ENCODE measurements around the gene DMRT1.

DMRT1 gene

DNA sequence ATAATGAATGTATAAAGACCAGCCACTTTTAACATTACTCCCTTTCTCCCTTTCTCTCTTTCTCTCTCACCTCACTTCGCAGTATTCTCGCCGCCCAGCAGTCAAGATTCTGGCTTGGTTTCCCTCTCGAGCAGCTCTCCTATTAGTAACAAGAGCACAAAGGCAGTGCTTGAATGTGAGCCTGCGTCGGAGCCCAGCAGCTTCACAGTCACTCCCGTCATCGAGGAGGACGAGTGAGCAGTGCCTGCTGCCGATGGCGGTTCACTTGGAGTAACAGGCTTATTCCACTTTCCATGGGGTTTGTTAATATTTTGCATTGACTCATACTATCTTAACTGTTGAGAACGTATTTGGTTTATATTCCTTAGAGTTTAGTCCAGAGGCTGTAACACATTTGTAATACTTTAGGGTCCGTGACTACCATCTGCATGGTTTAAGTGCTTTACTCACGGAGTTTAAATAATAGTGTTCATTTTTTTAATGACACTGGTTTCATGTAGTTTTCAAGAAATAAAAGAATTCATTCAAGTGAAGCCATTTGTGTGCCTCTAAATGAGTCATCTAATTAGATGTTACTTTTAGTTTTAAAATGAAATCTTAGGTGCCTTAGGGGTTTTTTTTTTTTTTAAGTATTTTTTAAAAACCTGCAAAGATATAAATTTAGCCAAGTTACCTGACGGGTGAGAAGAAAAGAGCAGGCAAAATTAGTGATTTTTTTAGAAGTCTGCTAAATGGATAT, 126.6 kb downstream of the DMRT1 start:
- H3K4me1 ChIP-seq (ENCODE audit: control insufficient read depth in 2 of 2, insufficient read depth in 2 of 2, low read length in 2 of 2): peaks cover 0 to 14% of the 10 kb centered on the region in 2 donors
- H3K27ac ChIP-seq (ENCODE audit: low read depth in 2 of 2, low read length in 2 of 2): no peak overlapping the region
- no peaks in the 10 kb centered on the region for H3K36me3 ChIP-seq (ENCODE audit: control insufficient read depth in 2 of 2, insufficient read depth in 2 of 2, low read length in 2 of 2)
- H3K4me3 ChIP-seq (ENCODE audit: low read length in 2 of 2): no peak overlapping the region
- H3K9me3 ChIP-seq (ENCODE audit: control insufficient read depth in 2 of 2, low read length in 2 of 2): no peaks in the 10 kb centered on the region
- peaks cover 68 to 78% of the 10 kb centered on the region in 2 donors for H3K27me3 ChIP-seq (ENCODE audit: control insufficient read depth in 2 of 2, insufficient read depth in 2 of 2, low read length in 2 of 2)
- no peak overlapping the region for H3K9ac ChIP-seq (ENCODE audit: low read depth in 1 of 2, low read length in 2 of 2)

GRCh38 chr9:969310-970150, 128.0 kb downstream of the DMRT1 start:
- peaks cover 78 to 89% of the 10 kb centered on the region in 2 donors for H3K27me3 ChIP-seq (ENCODE audit: control insufficient read depth in 2 of 2, insufficient read depth in 2 of 2, low read length in 2 of 2)

DNA sequence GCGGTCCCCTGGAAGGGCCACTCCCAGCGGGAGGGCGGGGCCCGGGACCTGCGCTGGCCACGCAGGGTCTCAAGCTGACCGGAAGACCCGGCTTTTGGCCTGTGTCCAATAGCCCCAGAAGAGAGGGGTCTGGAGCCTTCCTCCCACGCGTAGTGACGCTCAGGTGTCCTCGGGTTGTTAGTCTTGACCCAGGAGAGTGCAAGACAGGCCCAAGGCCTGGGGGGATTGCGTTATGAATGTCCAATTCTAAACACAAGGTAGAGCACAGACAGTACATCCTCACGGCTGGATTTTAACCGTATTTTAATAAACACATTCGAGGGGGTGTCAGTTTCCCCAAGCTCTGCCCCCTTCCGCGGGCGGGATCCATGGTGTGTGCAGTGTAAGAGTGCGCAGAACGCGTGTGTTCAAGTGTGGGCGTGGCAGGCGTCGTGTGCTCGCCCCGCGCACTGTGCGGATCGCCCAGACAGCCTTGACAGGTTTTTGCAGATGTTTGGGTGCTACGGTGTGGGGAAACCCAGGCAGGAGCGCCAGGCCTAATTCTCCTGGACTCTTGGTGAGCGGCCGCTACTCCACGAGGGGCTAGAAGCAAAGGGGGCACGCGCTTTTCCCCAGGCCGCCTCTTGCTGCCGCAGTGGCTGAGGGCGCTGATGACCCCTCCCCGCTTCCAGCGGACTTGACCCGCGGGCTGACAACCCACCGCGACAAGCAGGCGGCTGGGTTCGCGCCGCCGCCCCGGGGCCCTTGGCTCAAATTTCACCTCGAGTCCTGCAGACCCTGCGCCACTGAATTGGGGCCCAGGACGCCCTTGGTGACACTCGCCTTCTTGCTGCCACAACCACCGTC, 128.9 kb downstream of the DMRT1 start:
- Histone ChIP-seq H3K9me3 (ENCODE audit: control insufficient read depth in 2 of 2, low read length in 2 of 2) (no peaks in the 10 kb centered on the region), H3K4me1 (ENCODE audit: control insufficient read depth in 2 of 2, insufficient read depth in 2 of 2, low read length in 2 of 2) (peaks cover 0 to 15% of the 10 kb centered on the region in 2 donors), H3K9ac (ENCODE audit: low read depth in 1 of 2, low read length in 2 of 2) (no peak overlapping the region), H3K36me3 (ENCODE audit: control insufficient read depth in 2 of 2, insufficient read depth in 2 of 2, low read length in 2 of 2) (no peaks in the 10 kb centered on the region), H3K4me3 (ENCODE audit: low read length in 2 of 2) (no peak overlapping the region), H3K27me3 (ENCODE audit: control insufficient read depth in 2 of 2, insufficient read depth in 2 of 2, low read length in 2 of 2) (peaks cover 82 to 92% of the 10 kb centered on the region in 2 donors), H3K27ac (ENCODE audit: low read depth in 2 of 2, low read length in 2 of 2) (no peak overlapping the region)

More at GRCh38 chr9:969310-970150, 128.0 kb downstream of the DMRT1 start:
- Histone ChIP-seq H3K9ac (ENCODE audit: low read depth in 1 of 2, low read length in 2 of 2) (no peak overlapping the region), H3K27ac (ENCODE audit: low read depth in 2 of 2, low read length in 2 of 2) (no peak overlapping the region), H3K4me3 (ENCODE audit: low read length in 2 of 2) (no peak overlapping the region), H3K4me1 (ENCODE audit: control insufficient read depth in 2 of 2, insufficient read depth in 2 of 2, low read length in 2 of 2) (peaks cover 0 to 15% of the 10 kb centered on the region in 2 donors), H3K36me3 (ENCODE audit: control insufficient read depth in 2 of 2, insufficient read depth in 2 of 2, low read length in 2 of 2) (no peaks in the 10 kb centered on the region), H3K9me3 (ENCODE audit: control insufficient read depth in 2 of 2, low read length in 2 of 2) (no peaks in the 10 kb centered on the region)

- no peak overlapping the region for H3K9ac ChIP-seq (ENCODE audit: low read depth in 1 of 2, low read length in 2 of 2)
- peak overlapping the region; percentile 47 to 65 for H3K4me3 ChIP-seq (ENCODE audit: low read length in 2 of 2)
- peaks cover 0 to 15% of the 10 kb centered on the region in 2 donors for H3K4me1 ChIP-seq (ENCODE audit: control insufficient read depth in 2 of 2, insufficient read depth in 2 of 2, low read length in 2 of 2)
- H3K27ac ChIP-seq (ENCODE audit: low read depth in 2 of 2, low read length in 2 of 2): no peak overlapping the region
- no peaks in the 10 kb centered on the region for H3K9me3 ChIP-seq (ENCODE audit: control insufficient read depth in 2 of 2, low read length in 2 of 2)
- H3K27me3 ChIP-seq (ENCODE audit: control insufficient read depth in 2 of 2, insufficient read depth in 2 of 2, low read length in 2 of 2): peaks cover 76 to 92% of the 10 kb centered on the region in 2 donors
- H3K36me3 ChIP-seq (ENCODE audit: control insufficient read depth in 2 of 2, insufficient read depth in 2 of 2, low read length in 2 of 2): no peaks in the 10 kb centered on the region
Measured at GRCh38 chr9:971901-972500, 130.5 kb downstream of the DMRT1 start.

- no peak overlapping the region for H3K9ac ChIP-seq (ENCODE audit: low read depth in 1 of 2, low read length in 2 of 2)
- H3K36me3 ChIP-seq (ENCODE audit: control insufficient read depth in 2 of 2, insufficient read depth in 2 of 2, low read length in 2 of 2): no peaks in the 10 kb centered on the region
- H3K9me3 ChIP-seq (ENCODE audit: control insufficient read depth in 2 of 2, low read length in 2 of 2): no peaks in the 10 kb centered on the region
- H3K27ac ChIP-seq (ENCODE audit: low read depth in 2 of 2, low read length in 2 of 2): no peak overlapping the region
- peaks cover 74 to 91% of the 10 kb centered on the region in 2 donors for H3K27me3 ChIP-seq (ENCODE audit: control insufficient read depth in 2 of 2, insufficient read depth in 2 of 2, low read length in 2 of 2)
- peak overlapping the region; percentile 47 to 65 for H3K4me3 ChIP-seq (ENCODE audit: low read length in 2 of 2)
- peaks cover 0 to 15% of the 10 kb centered on the region in 2 donors for H3K4me1 ChIP-seq (ENCODE audit: control insufficient read depth in 2 of 2, insufficient read depth in 2 of 2, low read length in 2 of 2)
Measured at GRCh38 chr9:972501-973294, 131.2 kb downstream of the DMRT1 start.

DNA sequence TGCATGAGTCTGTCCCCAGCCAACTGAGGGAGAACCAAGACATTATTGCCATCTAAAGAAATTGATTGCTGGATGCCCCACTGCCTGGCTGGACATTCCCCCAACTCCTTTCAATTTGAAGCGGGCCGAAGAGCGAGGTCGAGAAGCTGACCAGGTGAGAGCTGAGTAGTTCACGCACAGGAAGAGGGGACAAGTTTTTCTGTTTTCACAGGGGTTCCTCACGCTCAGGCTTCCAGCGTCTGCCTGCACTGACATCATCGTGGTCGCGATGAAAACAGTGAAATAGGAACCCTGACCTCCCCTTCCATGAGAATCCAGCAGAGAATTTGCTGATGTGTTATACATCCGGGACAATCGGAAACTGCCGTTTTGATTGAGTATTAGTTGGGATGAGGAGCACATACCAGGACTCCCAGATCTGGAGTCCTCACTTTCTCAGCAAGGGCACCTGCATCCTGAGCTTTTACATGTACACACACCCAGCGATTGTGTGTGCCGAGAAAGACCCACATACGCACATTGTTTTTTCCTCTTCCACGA, 131.9 kb downstream of the DMRT1 start:
- H3K27me3 ChIP-seq (ENCODE audit: control insufficient read depth in 2 of 2, insufficient read depth in 2 of 2, low read length in 2 of 2): peaks cover 74 to 91% of the 10 kb centered on the region in 2 donors

GRCh38 chr9:974031-974995, 132.8 kb downstream of the DMRT1 start:
- Histone ChIP-seq H3K9ac (ENCODE audit: low read depth in 1 of 2, low read length in 2 of 2) (no peak overlapping the region), H3K4me1 (ENCODE audit: control insufficient read depth in 2 of 2, insufficient read depth in 2 of 2, low read length in 2 of 2) (peaks cover 0 to 15% of the 10 kb centered on the region in 2 donors), H3K27ac (ENCODE audit: low read depth in 2 of 2, low read length in 2 of 2) (no peak overlapping the region), H3K4me3 (ENCODE audit: low read length in 2 of 2) (no peak overlapping the region), H3K27me3 (ENCODE audit: control insufficient read depth in 2 of 2, insufficient read depth in 2 of 2, low read length in 2 of 2) (peaks cover 76 to 91% of the 10 kb centered on the region in 2 donors), H3K9me3 (ENCODE audit: control insufficient read depth in 2 of 2, low read length in 2 of 2) (no peaks in the 10 kb centered on the region), H3K36me3 (ENCODE audit: control insufficient read depth in 2 of 2, insufficient read depth in 2 of 2, low read length in 2 of 2) (no peaks in the 10 kb centered on the region)

More for the DNA sequence above, 131.9 kb downstream of the DMRT1 start:
- Histone ChIP-seq H3K9me3 (ENCODE audit: control insufficient read depth in 2 of 2, low read length in 2 of 2) (no peaks in the 10 kb centered on the region), H3K4me3 (ENCODE audit: low read length in 2 of 2) (no peak overlapping the region), H3K27ac (ENCODE audit: low read depth in 2 of 2, low read length in 2 of 2) (no peak overlapping the region), H3K36me3 (ENCODE audit: control insufficient read depth in 2 of 2, insufficient read depth in 2 of 2, low read length in 2 of 2) (no peaks in the 10 kb centered on the region), H3K9ac (ENCODE audit: low read depth in 1 of 2, low read length in 2 of 2) (no peak overlapping the region), H3K4me1 (ENCODE audit: control insufficient read depth in 2 of 2, insufficient read depth in 2 of 2, low read length in 2 of 2) (peaks cover 0 to 15% of the 10 kb centered on the region in 2 donors)

- Histone ChIP-seq H3K27ac (ENCODE audit: low read depth in 2 of 2, low read length in 2 of 2) (no peak overlapping the region), H3K36me3 (ENCODE audit: control insufficient read depth in 2 of 2, insufficient read depth in 2 of 2, low read length in 2 of 2) (no peaks in the 10 kb centered on the region), H3K9me3 (ENCODE audit: control insufficient read depth in 2 of 2, low read length in 2 of 2) (no peaks in the 10 kb centered on the region), H3K27me3 (ENCODE audit: control insufficient read depth in 2 of 2, insufficient read depth in 2 of 2, low read length in 2 of 2) (peaks cover 77 to 84% of the 10 kb centered on the region in 2 donors), H3K4me1 (ENCODE audit: control insufficient read depth in 2 of 2, insufficient read depth in 2 of 2, low read length in 2 of 2) (peaks cover 0 to 15% of the 10 kb centered on the region in 2 donors), H3K9ac (ENCODE audit: low read depth in 1 of 2, low read length in 2 of 2) (no peak overlapping the region), H3K4me3 (ENCODE audit: low read length in 2 of 2) (no peak overlapping the region)
Measured at GRCh38 chr9:974996-975739, 133.7 kb downstream of the DMRT1 start.
